Dermis blood vessel endothelial cell (primary cell): ENCODE measurements around the gene UST. TPM values are rescaled to one million over a fixed set of nuclear protein-coding genes. Genes with fewer than 3 reads are reported as not detected.

Experiments used
- DNase-seq: peaks from one replicate; pipeline ENCODE4 v3.0.0; 2010
- total RNA-seq: library from RNA; depleted of rRNA; stranded (reverse); fragments of >200 nt; gene quantifications from 2 replicates; pipeline ENCODE4 v1.2.3, GENCODE V29; 2014

The UST gene
- total RNA-seq, 1 donor from 2014 or later = 0.34 TPM

DNA sequence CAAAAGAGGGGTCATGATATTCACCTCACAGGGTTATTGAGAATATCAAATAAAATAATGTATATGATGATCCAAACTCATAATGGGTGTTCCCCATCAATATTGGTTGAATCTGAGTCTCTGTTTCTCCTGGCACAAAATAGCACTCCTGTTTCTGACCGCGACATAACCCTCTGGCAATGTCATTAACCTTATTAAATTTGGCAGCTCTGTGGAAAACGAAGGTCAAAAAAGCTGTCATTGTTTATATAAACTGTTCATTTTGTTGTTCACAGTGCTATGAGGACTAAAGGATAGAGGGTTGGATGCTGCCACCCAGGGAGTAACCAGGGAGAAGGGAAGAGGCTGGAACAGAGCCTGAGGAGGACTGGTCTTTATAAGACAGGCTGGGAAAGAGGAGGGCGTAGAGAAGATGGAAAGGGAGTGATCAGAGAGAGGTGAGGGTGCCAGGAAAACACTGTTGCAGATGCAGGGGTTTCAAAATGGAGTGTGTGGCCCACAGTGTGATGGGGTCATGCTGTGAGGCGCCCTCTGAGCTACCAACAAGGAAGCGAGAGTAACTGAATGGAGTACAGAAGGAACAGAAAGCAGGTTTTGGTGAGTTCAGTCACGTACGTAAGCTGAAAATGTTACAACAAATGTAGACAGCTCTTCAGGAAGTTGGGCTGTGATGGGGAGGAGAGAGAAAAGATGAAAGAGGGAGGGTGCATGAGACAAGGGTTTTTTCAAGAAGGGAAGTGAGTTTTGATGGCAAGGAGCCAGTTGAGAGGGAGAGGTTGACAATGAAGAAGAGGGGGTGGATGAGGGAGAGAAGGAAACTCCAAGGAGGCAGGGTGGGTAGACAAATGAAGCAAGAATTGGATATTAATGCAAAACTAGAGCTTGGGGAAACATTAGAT is 319.1 kb downstream of the UST start:
- no peak for DNase-seq

DNA sequence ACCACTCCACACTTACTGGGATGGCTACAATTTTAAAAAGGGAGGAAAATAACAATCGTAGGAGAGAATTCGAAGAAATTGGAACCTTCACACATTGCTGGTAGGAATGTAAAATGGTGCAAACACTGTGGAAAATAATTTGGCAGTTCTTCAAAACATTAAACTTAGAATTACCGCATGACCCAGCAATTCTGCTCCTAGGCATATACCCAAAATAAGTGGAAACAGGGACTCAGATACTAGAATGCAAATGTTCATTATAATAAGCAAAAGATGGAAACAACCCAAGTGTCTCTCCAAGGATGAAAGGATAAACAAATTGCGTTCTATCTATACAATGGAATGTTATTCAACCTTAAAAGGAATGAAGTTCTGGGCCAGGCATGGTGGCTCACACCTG is 325.2 kb downstream of the UST start:
- no peak for DNase-seq

DNA sequence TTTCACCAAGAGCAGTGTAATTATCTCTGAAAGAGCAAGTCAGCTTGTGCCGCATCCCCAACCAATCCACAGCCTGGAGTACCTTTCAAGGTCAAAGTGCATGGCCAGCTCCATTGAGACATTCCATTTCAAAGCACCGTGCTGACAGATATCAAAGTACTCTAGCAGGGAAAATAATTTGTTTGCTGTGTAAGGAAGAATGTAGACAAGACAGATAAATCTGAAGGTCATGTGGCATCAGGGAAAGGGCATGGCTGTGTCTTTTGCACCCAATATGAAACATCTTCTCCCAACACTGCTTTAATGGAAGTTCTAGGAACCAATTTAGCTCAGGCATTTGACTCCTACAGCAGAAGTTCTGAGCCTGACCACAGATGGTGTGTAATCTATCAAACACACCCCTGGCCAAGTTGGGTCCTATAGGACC is 328.0 kb downstream of the UST start:
- no peak for DNase-seq

DNA sequence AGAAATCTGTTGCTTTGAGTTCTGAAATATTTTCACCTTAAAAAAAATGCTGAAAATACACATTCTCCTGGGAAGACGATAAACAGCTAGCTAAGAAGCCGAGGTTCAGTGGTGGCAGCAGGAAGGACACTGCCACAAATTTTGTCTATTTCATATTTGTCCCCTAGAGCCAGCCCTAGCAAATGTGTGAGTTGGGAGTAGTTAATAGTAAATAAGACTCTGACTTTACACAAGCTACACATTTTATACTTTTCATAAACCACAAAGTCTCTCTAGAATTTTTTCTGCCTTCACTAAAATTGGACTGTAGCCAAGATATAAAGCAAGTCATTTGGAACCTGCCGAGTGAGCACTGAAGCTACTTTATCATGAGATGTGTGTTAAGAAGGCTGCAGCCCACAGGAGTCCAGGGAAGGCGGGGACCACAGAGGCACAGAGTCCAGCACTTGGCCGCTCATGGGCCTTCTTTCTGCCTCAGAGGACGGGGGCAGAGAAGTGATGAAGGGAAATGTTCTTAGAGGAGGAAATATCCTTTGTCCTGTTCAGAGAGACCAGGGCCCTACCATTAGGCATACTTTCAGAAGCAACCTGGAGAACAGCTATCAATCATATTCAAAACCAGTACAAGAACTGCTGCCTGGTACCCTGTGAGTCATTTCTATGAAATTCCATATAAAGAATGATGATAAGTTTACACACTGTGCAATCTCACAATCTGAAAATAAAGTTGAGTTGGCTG is 329.0 kb downstream of the UST start:
- no peak for DNase-seq

DNA sequence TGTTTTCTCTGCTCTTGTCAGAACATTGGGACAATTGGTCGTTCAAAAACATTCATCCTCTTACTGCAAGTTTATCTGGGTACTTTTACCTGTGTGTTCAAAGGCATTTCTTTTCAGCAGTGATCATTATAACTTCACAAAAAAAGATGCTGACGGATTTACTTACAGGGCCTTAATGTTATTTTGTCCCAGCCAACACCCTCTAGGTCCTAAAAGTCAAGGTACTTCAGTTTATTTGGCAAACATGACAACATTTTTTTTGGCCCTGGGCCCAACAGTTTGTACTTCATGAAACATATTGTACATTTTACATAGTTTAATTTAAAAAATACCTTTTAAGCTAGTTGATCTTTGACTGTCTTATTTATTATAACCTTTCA is 329.5 kb downstream of the UST start:
- DNase-seq = no peak

DNA sequence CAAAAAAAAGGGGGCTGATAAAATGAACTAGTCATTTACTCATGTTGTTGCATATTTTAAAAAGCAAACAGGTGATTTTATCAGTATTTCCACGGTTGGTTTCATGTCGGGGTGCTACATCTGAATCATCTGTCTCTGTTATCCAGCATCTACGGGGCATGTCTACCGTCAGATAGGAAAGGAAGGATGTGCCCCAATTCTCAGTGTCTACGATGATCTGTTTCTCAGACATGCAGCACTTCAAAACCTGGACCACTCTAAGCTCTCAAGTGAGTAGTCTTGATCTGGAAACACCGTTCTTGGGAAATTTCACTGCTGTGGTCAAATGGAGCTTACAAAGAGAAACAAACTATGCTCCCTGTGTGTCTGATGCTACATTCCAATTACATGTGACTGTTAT is 330.4 kb downstream of the UST start:
- DNase-seq = no peak

DNA sequence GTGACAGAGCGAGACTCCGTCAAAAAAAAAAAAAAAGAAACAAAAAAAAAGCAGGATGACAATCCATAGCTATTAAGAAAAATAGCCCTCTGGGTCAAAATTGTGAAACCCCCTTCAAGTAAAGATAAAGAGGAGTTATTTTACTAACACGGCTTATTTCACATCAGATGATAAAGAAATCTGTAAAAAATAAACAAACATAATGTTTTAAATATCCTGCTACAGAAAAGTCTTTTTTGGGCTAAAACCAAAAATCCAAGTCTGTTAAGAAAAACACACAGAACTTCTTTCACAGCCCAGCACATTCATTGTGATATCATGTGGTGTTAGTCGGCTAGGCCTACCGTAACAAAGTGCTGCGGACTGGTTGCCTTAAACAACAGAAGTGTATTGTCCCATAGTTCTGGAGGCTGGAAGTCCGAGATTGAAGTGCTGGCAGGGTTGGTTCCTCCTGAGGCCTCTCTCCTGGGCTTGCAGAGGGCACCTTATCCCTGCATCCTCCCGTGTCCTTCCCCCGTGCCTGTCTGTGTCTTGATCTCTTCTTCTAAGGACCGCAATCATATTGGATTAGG is 331.5 kb downstream of the UST start:
- DNase-seq = no peak

DNA sequence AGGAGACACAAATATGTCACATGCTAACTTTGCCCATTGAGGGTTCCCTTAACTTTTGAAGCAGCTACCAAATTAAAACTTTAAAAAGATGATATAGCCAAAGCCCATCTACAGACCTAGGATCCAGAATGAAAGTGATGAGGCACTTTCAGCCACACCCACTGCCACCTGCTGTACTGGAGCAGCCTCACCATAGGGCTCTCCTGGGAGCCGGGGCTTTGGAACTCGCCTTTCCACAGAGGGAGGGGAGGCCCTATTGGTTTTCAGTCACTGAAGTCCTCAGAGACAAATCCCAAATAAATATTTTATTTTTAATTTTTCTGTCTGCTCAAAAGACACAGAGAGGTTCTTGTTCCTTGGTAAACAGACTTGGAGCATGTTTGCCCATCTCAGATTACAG is 332.6 kb downstream of the UST start:
- no peak for DNase-seq

DNA sequence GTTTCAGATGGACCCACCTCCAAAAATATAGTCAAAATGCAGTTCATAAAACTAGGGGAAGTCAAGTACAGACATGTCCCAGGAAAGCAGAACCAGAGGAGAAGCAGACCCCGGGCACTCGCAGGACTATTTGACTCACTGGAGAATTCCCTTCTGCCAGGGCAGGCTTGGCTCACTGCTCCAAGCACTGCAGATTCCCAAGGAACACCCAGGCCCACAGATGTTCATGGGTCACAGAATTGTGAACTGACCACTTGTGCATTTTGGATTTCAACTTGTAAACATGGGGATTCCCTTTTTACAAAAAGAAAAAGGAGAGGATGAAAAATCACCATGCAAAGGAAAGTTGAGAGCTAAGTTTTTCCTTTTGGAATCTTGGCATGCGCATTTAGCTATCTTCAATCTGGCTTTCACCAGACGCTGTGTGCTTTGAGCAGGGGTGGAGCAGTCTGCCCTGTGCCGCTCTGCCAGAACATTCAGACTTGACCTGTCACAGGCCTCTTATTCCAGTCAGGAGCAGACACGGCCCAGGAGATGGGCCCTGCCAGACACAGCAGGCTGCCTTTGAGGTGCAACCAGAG is 333.2 kb downstream of the UST start:
- no peak for DNase-seq

DNA sequence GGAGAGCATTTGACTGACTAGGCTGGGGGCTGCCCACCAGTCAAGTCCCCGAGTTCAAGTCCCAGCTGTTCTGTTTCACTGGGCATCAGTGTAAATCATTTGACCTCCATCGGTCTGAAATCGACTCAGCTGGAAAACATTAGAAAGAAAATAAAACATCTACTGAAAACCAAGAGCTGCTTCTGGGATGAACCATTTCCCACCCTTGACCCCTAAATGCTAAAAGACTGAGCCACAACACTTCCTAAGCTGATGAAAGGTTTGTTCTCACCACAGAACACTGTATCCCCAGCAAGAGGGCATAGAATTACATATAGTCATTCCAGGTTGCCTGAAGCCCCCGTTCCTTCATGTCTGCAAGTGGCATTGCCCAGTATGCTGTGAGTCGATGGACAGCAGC is 333.7 kb downstream of the UST start:
- no peak for DNase-seq

DNA sequence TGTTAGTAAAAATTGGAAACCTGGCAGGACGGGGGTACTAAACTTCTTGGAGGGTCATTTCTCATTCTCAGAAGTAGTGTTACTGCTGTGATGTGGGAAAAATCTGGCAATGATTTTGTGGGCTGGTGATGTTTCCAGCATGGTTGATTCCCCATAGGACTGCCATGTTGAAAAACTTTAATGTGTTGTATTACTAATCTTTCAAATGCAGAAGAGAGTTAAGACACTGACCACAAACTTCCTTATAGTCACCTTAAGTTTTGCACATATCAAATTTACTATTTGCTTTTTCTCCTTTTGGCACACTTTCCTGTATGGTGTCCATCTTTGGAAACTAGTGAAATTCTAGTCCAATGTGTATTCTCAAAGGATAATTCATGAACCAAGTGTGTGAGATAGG is 334.5 kb downstream of the UST start:
- DNase-seq = no peak

DNA sequence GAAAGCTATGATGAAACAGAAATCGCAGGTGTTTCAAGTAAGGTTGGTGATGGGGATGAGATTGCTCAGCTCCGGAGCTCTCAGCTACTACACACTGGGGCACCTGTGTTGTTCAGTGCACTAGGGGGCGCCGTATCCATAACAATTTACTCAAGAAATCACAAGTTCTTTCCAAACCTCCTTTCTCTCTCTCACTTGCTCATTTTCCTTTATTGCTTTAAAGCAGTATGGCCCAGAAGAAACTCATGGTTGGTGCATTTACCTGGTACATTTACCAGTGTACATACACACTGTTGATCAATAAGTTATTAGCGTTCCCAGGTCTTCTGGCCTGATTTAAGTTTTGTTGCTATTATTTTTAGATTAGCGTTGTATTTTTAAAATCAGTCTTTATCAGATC is 335.5 kb downstream of the UST start:
- DNase-seq = peak; percentile 83

DNA sequence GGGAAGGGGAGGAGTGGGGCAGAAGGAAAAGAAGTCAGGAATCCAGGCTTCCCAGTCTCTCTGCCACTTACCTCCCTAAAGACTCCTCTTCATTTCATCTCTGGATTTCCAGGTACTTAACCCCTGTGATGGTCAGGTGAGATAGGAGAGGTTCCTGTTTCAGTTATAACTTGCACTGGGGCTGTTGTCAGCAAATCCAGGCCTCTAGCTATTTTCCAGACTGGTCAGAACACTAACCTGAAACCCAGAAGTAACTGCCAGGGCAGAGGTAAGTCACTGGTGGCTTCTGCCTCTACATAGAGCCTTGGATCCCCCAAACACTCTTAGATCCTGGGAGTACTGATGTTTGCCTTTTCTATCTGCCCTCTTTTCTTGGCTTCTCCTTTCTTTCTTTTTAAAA is 337.2 kb downstream of the UST start:
- no peak for DNase-seq

DNA sequence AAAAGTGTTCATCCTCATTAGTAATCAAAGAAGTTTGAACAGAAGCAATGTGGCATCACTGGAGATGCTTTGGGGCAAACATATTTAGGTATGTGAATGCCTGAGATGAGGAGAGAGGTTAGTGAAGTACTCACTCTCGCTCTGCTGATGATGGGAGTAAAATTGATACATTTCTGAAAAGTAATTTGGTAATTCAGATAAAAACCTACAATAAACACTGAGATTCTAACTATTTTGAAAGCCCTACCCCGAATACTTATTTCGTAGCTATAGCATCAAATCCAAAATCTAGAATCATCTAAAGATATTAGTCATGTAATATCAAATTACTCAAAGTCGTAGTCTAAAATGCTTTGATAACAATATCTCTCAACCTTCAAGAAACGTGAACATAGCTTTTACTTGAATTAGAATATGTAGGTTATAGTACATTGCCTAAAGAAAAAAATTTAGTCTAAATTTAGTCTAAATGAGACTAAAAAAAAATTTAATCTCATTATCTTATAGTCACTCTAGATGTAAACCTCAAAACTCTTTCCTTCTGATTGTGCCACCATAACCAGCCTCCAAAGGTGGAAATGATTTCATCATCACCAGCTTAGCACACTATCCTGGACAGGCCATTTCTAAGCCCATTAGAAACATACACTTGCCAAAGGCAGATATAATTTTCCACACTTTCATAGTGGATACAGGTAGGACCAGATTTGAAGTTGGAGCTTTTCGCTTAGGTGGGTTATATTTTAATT is 338.2 kb downstream of the UST start:
- no peak for DNase-seq

DNA sequence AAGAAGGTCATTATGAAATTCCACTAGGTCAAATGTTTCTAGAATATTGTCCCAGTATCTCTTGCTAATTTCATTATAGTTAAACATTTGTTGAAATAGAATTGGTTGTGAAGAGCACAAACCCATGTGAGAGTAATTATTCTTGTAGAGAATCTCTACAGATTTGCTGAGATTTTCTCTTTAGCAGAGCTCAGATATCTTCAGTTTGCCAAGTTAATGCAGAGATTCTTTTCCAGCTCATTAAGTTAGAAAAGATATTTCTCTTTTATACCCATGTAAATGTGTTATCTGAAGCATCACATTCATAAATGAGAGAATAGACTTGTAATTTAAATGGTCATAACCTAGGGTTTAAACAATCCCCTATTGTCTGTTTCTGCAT is 338.7 kb downstream of the UST start:
- no peak for DNase-seq

DNA sequence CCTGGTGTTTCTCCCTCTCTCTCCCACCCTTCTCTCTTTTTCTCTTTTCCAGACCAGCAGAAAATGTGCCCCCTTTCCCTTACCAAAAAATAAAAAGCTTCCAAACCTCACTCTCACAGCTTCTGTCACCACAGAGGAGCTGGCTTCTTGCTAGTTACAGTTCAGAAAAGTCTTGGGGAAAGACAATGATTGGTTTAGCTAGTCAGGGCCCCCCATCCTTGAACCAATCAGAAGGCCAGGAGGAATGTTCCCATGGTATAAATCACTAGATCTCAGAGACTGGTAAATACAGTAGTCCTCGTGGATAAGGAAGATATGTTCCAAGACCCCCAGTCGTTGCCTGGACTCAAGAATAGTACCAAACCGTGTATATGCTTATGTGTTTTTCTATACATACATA is 339.5 kb downstream of the UST start:
- no peak for DNase-seq

DNA sequence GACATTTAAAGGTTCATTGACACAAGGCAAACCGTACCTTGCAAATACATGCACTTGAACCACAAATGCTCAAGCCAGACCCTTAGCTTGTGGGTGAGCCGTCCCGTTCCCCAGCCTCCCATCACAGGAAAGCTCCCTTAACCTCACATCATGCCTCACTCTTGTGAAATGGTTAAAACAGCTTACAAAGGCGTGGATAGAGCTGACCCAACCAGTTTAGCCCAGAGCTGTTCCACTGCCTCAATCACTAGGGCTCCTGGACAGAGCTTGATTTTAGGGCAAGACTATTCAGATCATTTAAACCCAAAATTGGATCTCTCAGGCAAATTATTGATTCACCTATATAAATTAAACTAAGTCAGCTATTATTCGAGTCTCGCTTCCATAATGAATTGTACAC is 341.1 kb downstream of the UST start:
- no peak for DNase-seq

DNA sequence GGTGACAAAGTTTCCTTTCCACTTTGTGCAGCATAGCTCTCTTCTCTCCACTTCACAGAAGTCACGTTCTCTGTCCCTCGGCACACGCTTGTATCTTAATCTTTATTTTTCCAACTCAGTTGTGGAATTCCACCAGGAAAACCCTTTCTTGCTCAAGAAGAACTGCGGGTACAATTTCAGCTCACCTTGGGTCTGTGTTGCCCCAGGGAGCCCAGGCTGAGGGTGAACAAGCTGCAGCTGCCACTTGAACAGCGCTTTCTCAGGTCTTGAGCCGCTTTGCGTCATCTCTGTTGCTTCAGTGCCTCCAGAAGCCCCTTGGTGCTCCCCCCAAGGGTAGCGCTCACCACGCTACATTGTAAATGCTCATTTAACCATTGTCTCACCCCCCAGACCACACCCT is 341.5 kb downstream of the UST start:
- no peak for DNase-seq

DNA sequence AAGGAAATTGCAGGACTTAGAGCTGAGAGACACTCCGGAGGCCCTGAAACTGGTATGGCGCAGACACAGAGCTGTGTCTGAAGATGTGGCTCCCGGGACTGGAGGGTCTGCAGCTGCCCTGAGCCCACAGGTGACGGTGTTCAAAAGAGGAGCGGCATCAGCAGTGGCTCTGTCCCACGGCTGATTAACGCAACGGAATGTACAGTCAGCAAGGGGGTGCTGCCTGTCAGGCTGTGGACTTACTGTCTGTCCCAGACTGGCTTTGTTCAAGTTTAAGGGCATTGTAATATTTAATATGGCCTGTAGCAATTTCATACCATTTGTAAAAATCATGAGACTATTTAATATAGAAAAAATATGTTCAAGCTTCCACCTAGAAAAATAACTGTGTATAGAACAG is 342.7 kb downstream of the UST start:
- DNase-seq = no peak

DNA sequence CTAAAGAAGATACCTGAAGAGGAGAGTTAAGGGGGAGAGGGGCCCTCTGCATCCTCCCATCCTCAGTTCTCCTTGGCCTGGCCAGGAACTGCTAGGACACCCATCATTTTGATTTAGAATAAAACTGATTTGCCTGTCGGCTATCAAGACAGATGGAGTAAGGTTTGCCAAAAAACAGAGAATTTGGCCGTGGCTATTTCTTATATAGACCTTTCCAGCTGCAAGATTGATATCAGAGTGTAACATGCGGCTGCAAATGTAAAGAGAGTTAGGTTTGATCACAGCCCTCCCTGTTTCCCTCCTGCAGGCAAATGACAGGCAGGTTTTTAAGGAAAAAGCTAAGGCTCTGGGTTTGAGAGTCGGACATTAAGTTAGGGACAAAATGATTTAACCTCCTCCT is 344.1 kb downstream of the UST start:
- DNase-seq = no peak

DNA sequence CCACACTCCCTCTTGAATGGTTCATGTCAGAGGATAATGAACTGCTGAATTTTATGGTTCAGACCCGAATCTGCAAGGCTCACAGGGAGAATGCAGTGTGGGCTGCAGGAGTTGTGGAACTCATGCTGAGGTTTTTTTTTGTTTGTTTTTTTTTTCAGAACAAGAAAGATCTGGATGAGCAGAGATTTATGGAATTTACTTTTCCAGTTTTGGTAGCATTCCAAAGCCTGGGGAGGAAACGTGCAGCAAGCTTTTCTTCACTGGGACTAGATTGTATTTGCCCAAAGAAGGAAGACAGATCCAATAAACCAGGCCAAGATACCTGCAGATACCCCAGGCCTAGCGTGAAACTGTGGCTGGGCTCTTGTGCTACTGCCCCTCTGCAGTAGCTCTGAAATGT is 346.8 kb downstream of the UST start:
- no peak for DNase-seq

DNA sequence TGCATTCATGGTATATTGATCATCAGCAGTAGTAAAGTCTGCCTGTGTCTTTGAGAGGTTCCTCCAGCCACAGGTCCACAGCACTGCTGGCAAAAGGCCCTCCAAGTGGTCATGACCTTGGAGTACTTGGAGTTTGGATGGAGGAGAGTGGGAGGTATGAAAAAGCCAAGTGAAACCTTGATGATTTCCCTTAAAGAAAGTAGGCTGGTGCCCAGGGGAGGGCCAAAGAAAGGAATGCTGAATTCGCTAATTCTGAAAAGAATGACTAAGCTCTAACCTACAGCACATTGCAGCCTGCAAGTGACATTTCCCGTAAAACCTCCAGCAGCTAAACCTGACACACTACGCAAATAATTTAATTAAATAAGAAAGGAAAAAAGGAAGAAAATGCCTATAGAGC is 347.3 kb downstream of the UST start:
- no peak for DNase-seq

DNA sequence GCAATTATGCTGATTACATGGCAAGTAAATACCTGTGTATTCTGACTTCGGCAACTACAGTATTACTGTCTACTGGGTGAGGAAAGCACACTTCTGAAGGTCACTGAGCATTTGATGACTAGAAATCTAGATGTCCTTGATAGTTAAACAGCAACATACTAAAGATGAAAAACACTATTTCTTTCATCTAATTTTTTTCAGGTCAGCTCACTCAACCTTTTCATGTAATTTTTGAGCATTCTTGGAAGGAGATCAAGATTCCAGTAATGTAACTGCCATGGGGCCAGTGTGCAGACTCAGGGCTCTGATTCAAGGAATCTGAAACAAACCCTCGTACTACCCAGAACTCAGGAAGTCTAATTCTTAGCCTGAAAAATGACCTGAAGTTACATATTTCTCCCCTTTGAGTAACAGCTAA is 348.1 kb downstream of the UST start:
- DNase-seq = no peak
